HCT116 (cell line): Measurements from ENCODE around the gene KLHL40. TPM values are rescaled to one million over a fixed set of nuclear protein-coding genes. Genes with fewer than 3 reads are reported as not detected.

ENCODE experiments used
- ATAC-seq: fragments of 200-7000 bp; cut with Tn5 transposase; 2 replicates; pipeline ENCODE4 v1.9.1; 2020; ENCODE audit warnings: mild to moderate bottlenecking, moderate library complexity
- BruUV-seq: library from RNA; stranded (reverse); fragments of 400-500 nt; replicated peaks from 2 replicates; lab custom pipeline; 2021; lab: Mats Ljungman, UMichigan
- CTCF ChIA-PET: fragments of 300-600 bp; sonication (Branson Sonifier 250); formaldehyde crosslinking; loops from one replicate; lab custom pipeline; 2021; ENCODE audit warnings: antibody characterized with exemption; lab: Charles Lee
- POLR2A ChIA-PET: fragments of 300-600, 350-600 bp; sonication (Branson Sonifier 250); formaldehyde crosslinking; loops from one replicate; lab custom pipeline; 2021; ENCODE audit warnings: antibody characterized with exemption; lab: Charles Lee
- RAD21 ChIA-PET, 2 experiments: fragments of 300-600 bp; sonication (Branson Sonifier 250); formaldehyde crosslinking; loops; one replicate each; lab custom pipeline; 2023; ENCODE audit warnings: low total read pairs in 2 of 2; ENCODE audit not compliant: uncharacterized antibody in 2 of 2, unreplicated experiment in 2 of 2, low non-redundant PET in 1 of 2; lab: Charles Lee
- DNase-seq: peaks from one replicate; pipeline ENCODE4 v3.0.0-alpha.2; 2010; ENCODE audit warnings: low read depth, low spot score
- H2AFZ ChIP-seq: fragments of 200-600 bp; shearing (Covaris generic), sonication (generic); 2 replicates; pipeline ENCODE4 v1.6.1; 2017; ENCODE audit warnings: low read depth, mixed run types, mixed read lengths, antibody characterized with exemption, low read length; ENCODE audit not compliant: poor library complexity, severe bottlenecking
- H3K27ac ChIP-seq: 2 replicates; pipeline ENCODE4 v1.5.1; 2012; ENCODE audit warnings: low read depth, low read length
- H3K27me3 ChIP-seq: fragments of 200-600 bp; sonication (generic); 2 replicates; pipeline ENCODE4 v1.6.1; 2016; ENCODE audit warnings: mixed run types, low read length, mixed read lengths; ENCODE audit not compliant: insufficient read depth
- H3K36me3 ChIP-seq, 2 experiments: fragments of 200-500 bp in 1 of 2; fragments of 200-600 bp in 1 of 2; sonication (Bioruptor generic) in 1 of 2; sonication (generic) in 1 of 2; 2 replicates each; pipeline versions ENCODE4 v1.5.1 to v1.6.1; 2014 to 2016; ENCODE audit warnings: low read length in 2 of 2, inconsistent platforms in 1 of 2, mixed read lengths in 1 of 2, mixed run types in 1 of 2; ENCODE audit not compliant: insufficient read depth in 2 of 2, control insufficient read depth in 1 of 2
- H3K4me1 ChIP-seq, 2 experiments: fragments of 200-600 bp in 1 of 2; sonication (generic) in 1 of 2; 2 replicates each; pipeline versions ENCODE4 v1.5.1 to v1.6.1; 2012 to 2017; ENCODE audit warnings: low read length in 2 of 2, inconsistent platforms in 1 of 2, mild to moderate bottlenecking in 1 of 2, mixed read lengths in 1 of 2, mixed run types in 1 of 2, moderate library complexity in 1 of 2; ENCODE audit not compliant: insufficient read depth in 2 of 2, control insufficient read depth in 1 of 2
- H3K4me2 ChIP-seq: fragments of 200-600 bp; sonication (generic); 2 replicates; pipeline ENCODE4 v1.6.1; 2017; ENCODE audit warnings: mixed run types, low read length, mixed read lengths
- H3K4me3 ChIP-seq, 2 experiments: fragments of 200-600 bp in 1 of 2; sonication (generic) in 1 of 2; replicated peaks in 1 of 2; 2 replicates each; pipeline ENCODE4 v1.5.1; 2011 to 2016; ENCODE audit warnings: low read length in 2 of 2, control low read depth in 1 of 2, low read depth in 1 of 2, mild to moderate bottlenecking in 1 of 2, mixed read lengths in 1 of 2, mixed run types in 1 of 2
- H3K79me2 ChIP-seq: fragments of 200-600 bp; sonication (generic); 2 replicates; pipeline ENCODE4 v1.6.1; 2017; ENCODE audit warnings: mild to moderate bottlenecking, mixed run types, low read length, moderate library complexity, mixed read lengths; ENCODE audit not compliant: insufficient read depth
- H3K9ac ChIP-seq: fragments of 200-600 bp; sonication (generic); 2 replicates; pipeline ENCODE4 v1.6.1; 2016; ENCODE audit warnings: low read length, mixed read lengths
- H3K9me2 ChIP-seq: fragments of 200-600 bp; sonication (generic), shearing (Covaris generic); 2 replicates; pipeline ENCODE4 v1.6.1; 2017; ENCODE audit warnings: mixed run types, mild to moderate bottlenecking, moderate library complexity; ENCODE audit not compliant: insufficient read depth
- H3K9me3 ChIP-seq, 2 experiments: fragments of 200-500 bp in 1 of 2; fragments of 200-600 bp in 1 of 2; sonication (Bioruptor generic) in 1 of 2; sonication (generic) in 1 of 2; 2 replicates each; pipeline ENCODE4 v1.6.1; 2014 to 2017; ENCODE audit warnings: low read length in 2 of 2, mixed read lengths in 2 of 2, inconsistent platforms in 1 of 2, low read depth in 1 of 2, mild to moderate bottlenecking in 1 of 2, mixed run types in 1 of 2, moderate library complexity in 1 of 2; ENCODE audit not compliant: control insufficient read depth in 1 of 2, insufficient read depth in 1 of 2
- H4K20me1 ChIP-seq: fragments of 200-600 bp; sonication (generic), shearing (Covaris generic); 2 replicates; pipeline ENCODE4 v1.6.1; 2017; ENCODE audit warnings: mixed run types, mild to moderate bottlenecking, moderate library complexity; ENCODE audit not compliant: insufficient read depth
- CEBPB ChIP-seq: IDR thresholded peaks from 2 replicates; pipeline ENCODE4 v1.6.1; 2012; ENCODE audit warnings: low read depth
- EGR1 ChIP-seq: IDR thresholded peaks from 2 replicates; pipeline ENCODE4 v1.6.1; 2012; ENCODE audit warnings: low read depth
- EZH2 ChIP-seq: fragments of 200-600 bp; sonication (generic); IDR thresholded peaks from 2 replicates; pipeline ENCODE4 v1.6.1; 2017; ENCODE audit warnings: antibody characterized with exemption, mixed run types
- EZH2phosphoT487 ChIP-seq: fragments of 200-600 bp; IDR thresholded peaks from 2 replicates; pipeline ENCODE4 v1.6.1; 2018; ENCODE audit warnings: antibody characterized with exemption, borderline replicate concordance
- POLR2A ChIP-seq: IDR thresholded peaks from 2 replicates; pipeline ENCODE4 v1.7.0; 2011; ENCODE audit warnings: borderline replicate concordance; ENCODE audit not compliant: insufficient read depth, insufficient read length; ENCODE audit errors: extremely low read depth
- POLR2AphosphoS5 ChIP-seq: IDR thresholded peaks from 2 replicates; pipeline ENCODE4 v1.6.1; 2011; ENCODE audit warnings: mild to moderate bottlenecking, low read depth, low read length, moderate library complexity
- RAD21 ChIP-seq: IDR thresholded peaks from 2 replicates; pipeline ENCODE4 v1.6.1; 2012; ENCODE audit warnings: low read depth, mild to moderate bottlenecking
- SIN3A ChIP-seq: IDR thresholded peaks from 2 replicates; pipeline ENCODE4 v1.6.1; 2012; ENCODE audit warnings: low read depth
- SP1 ChIP-seq: IDR thresholded peaks from 2 replicates; pipeline ENCODE4 v1.6.1; 2012; ENCODE audit warnings: low read depth
- SRF ChIP-seq: IDR thresholded peaks from 2 replicates; pipeline ENCODE4 v1.6.1; 2012; ENCODE audit warnings: low read depth
- YY1 ChIP-seq: IDR thresholded peaks from 2 replicates; pipeline ENCODE4 v1.6.1; 2011; ENCODE audit warnings: low read length, low read depth, moderate library complexity, mild to moderate bottlenecking; ENCODE audit not compliant: insufficient replicate concordance; ENCODE audit errors: extremely low read depth
- ZFX ChIP-seq: fragments of 450-650 bp; IDR thresholded peaks from 2 replicates; pipeline ENCODE4 v1.6.1; 2017
- ZNF274 ChIP-seq: fragments of 200-500 bp; sonication (Bioruptor generic); IDR thresholded peaks from 2 replicates; pipeline ENCODE4 v1.6.1; 2014; ENCODE audit warnings: mild to moderate bottlenecking, low read depth, low read length, inconsistent platforms
- intact Hi-C: fragments of 100-400 bp; cut with micrococcal nuclease; formaldehyde crosslinking; loops from 2 replicates; pipeline ENCODE4 v1.10.0; 2022
- total RNA-seq: library from RNA; stranded (reverse); gene quantifications from one replicate; pipeline ENCODE4 v1.2.1, GENCODE V29; 2021; ENCODE audit not compliant: unreplicated experiment
- TF ChIP-seq, protein P1 (sequence below): IDR thresholded peaks from 2 replicates; pipeline ENCODE4 v1.6.1; 2012
- TF ChIP-seq, protein P2 (sequence below), 3 experiments: fragments of 200-600 bp in 1 of 3; sonication (generic) in 1 of 3; IDR thresholded peaks in 2 of 3; conservative IDR thresholded peaks in 1 of 3; 2 replicates each; pipeline ENCODE4 v1.5.1; 2012 to 2017; ENCODE audit warnings: low read depth in 2 of 3, low read length in 2 of 3, antibody characterized with exemption in 1 of 3, borderline replicate concordance in 1 of 3, control low read depth in 1 of 3, mild to moderate bottlenecking in 1 of 3, mixed read lengths in 1 of 3, mixed run types in 1 of 3, moderate library complexity in 1 of 3; ENCODE audit not compliant: insufficient read depth in 1 of 3
- TF ChIP-seq, protein P3 (sequence below): IDR thresholded peaks from 2 replicates; pipeline ENCODE4 v1.6.1; 2011; ENCODE audit warnings: mild to moderate bottlenecking, low read length, moderate library complexity; ENCODE audit not compliant: insufficient replicate concordance; ENCODE audit errors: extremely low read depth

The KLHL40 gene
- total RNA-seq, 1 experiment from 2014 or later, result not detected

DNA sequence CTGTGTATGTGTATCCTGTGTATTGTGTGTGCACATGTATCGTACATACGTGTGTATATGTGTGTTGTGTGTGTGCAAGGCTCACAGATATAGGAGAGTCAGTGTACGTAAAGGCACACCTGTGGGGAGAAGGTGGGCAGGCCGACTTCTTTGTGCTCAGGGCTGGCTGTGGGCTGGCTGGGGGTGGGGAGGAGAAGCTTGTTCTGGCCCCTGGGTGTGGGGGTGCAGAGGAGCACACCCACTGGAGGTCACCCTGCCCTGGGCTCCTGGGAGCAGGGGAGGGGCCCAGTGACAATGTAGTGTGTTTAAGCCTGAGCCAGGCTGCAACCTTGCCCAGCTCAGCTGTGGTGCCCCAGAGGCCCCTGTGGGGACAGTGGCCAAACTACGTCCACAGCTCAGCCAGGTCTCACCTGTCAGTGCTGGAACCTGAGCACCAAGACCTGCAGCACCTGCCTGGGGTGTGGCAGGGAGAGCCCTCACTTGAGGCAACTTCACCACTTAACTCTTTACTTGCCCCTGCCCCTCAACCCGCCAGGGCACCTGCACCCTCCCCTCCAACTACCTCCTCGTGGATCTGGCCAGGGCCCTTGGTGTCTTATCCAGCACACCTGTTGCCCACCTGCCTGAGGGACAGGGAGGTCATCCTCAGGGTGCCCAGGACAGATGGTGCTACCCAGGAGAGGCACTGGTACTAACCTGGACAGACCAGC, 19.9 kb downstream of the KLHL40 start:
- Histone ChIP-seq H2AFZ (no peak overlapping the region), H3K4me3 (no peak overlapping the region), H3K9me3 (no peaks in the 10 kb centered on the region), H3K36me3 (no peaks in the 10 kb centered on the region), H3K27ac (no peak overlapping the region), H3K9me2 (no peaks in the 10 kb centered on the region), H3K9ac (no peak overlapping the region), H3K79me2 (no peaks in the 10 kb centered on the region), H3K4me1 (no peaks in the 10 kb centered on the region), H3K27me3 (no peaks in the 10 kb centered on the region), H4K20me1 (no peaks in the 10 kb centered on the region), H3K4me2 (no peak overlapping the region)
- ATAC-seq, result no peak
- DNase-seq, result no peak
- RAD21 ChIA-PET, result no interaction called here
- CTCF ChIA-PET, result no interaction called here
- BruUV-seq, result no TSS peak
- TF ChIP-seq YY1 (no peak), POLR2A (no peak), SIN3A (no peak), ZNF274 (no peak), RAD21 (no peak), SP1 (no peak)
- TF ChIP-seq, protein P1, sequence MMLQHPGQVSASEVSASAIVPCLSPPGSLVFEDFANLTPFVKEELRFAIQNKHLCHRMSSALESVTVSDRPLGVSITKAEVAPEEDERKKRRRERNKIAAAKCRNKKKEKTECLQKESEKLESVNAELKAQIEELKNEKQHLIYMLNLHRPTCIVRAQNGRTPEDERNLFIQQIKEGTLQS, result no peak
- POLR2A ChIA-PET, result no interaction called here
- intact Hi-C loops, result no loop called here

DNA sequence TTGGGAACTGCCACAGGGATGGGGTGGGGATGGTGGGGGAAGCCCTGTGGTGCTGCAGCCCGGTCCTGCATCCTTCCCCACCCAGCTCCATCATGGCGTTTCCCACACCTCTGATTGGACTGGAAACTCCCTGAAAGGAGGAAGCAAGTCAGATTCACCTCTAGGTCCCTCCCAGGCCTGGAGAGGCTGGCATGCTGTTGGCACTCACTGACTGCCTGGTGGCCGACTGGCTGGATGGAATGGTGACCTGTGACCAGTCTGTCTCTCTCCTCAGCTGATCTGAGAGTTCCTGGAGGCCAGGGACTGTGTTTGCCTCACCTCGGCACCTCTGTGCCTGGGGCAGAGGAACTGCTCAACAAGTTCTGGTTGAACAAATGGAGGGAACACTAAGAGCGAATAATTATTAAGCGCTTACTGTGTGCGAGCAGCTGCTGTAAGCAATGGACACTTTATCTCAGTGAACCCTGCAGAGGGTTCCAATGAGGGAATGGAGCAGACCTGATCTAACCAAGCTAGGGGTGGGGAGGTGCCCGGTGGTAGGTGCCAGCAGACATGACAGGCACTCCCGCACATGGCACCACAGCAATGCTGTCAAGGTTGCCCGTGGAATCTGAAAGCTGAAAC, 20.7 kb downstream of the KLHL40 start:
- H3K79me2 ChIP-seq, result no peaks in the 10 kb centered on the region
- H3K4me1 ChIP-seq, result no peaks in the 10 kb centered on the region
- POLR2A ChIA-PET, result no interaction called here
- no peak overlapping the region for H3K4me2 ChIP-seq
- no peak overlapping the region for H3K27ac ChIP-seq
- BruUV-seq, result no TSS peak
- intact Hi-C loops, result no loop called here
- H3K9me2 ChIP-seq, result no peaks in the 10 kb centered on the region
- RAD21 ChIA-PET, result interaction anchor here in 1 of 2 experiments (0.6 kb wide), 1 partner anchor 166 kb away, joined by 3 read pairs; no protein-coding TSS in a partner anchor
- no peaks in the 10 kb centered on the region for H4K20me1 ChIP-seq
- H3K9me3 ChIP-seq, result no peaks in the 10 kb centered on the region
- DNase-seq (no peak), ATAC-seq (no peak)
- no peaks in the 10 kb centered on the region for H3K27me3 ChIP-seq
- no peak overlapping the region for H3K9ac ChIP-seq
- TF ChIP-seq, protein P2, sequence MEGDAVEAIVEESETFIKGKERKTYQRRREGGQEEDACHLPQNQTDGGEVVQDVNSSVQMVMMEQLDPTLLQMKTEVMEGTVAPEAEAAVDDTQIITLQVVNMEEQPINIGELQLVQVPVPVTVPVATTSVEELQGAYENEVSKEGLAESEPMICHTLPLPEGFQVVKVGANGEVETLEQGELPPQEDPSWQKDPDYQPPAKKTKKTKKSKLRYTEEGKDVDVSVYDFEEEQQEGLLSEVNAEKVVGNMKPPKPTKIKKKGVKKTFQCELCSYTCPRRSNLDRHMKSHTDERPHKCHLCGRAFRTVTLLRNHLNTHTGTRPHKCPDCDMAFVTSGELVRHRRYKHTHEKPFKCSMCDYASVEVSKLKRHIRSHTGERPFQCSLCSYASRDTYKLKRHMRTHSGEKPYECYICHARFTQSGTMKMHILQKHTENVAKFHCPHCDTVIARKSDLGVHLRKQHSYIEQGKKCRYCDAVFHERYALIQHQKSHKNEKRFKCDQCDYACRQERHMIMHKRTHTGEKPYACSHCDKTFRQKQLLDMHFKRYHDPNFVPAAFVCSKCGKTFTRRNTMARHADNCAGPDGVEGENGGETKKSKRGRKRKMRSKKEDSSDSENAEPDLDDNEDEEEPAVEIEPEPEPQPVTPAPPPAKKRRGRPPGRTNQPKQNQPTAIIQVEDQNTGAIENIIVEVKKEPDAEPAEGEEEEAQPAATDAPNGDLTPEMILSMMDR (IDR thresholded peaks at IDR 0.05 in 2 of 3, conservative IDR thresholded peaks at IDR 0.05 in 1 of 3; ENCODE audit: borderline replicate concordance in 1 of 3, insufficient read depth in 1 of 3, low read depth in 2 of 3, low read length in 2 of 3), result no peak
- no peak for TF ChIP-seq POLR2A
- TF ChIP-seq, protein P3, sequence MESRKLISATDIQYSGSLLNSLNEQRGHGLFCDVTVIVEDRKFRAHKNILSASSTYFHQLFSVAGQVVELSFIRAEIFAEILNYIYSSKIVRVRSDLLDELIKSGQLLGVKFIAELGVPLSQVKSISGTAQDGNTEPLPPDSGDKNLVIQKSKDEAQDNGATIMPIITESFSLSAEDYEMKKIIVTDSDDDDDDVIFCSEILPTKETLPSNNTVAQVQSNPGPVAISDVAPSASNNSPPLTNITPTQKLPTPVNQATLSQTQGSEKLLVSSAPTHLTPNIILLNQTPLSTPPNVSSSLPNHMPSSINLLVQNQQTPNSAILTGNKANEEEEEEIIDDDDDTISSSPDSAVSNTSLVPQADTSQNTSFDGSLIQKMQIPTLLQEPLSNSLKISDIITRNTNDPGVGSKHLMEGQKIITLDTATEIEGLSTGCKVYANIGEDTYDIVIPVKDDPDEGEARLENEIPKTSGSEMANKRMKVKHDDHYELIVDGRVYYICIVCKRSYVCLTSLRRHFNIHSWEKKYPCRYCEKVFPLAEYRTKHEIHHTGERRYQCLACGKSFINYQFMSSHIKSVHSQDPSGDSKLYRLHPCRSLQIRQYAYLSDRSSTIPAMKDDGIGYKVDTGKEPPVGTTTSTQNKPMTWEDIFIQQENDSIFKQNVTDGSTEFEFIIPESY, result no peak
- TF ChIP-seq SRF, result no peak
- TF ChIP-seq POLR2AphosphoS5, result no peak
- no peak for TF ChIP-seq ZFX
- no peak for TF ChIP-seq CEBPB
- TF ChIP-seq EZH2, result no peak
- TF ChIP-seq EGR1, result no peak
- TF ChIP-seq ZNF274, result no peak
- TF ChIP-seq EZH2phosphoT487, result no peak
- TF ChIP-seq SIN3A, result no peak
- no peak overlapping the region for H3K4me3 ChIP-seq
- no peaks in the 10 kb centered on the region for H3K36me3 ChIP-seq
- CTCF ChIA-PET, result no interaction called here
- no peak overlapping the region for H2AFZ ChIP-seq
